A549 (cell line): ENCODE results near the gene PSMF1.

Source experiments
- CBX8 ChIP-seq: fragments of 200-600 bp; sonication (generic); IDR thresholded peaks from 2 replicates; pipeline ENCODE4 v1.6.1; 2016
- CEBPB ChIP-seq, 2 experiments: fragments of >200 bp in 1 of 2; sonication (Bioruptor Twin) in 1 of 2; formaldehyde crosslinking in 1 of 2; IDR thresholded peaks; 2 replicates each; pipeline ENCODE4 v1.6.1; 2012 to 2016
- CTCF ChIP-seq: fragments of >200 bp; sonication (Bioruptor Twin); formaldehyde crosslinking; IDR thresholded peaks from 3 replicates; pipeline ENCODE4 v1.5.1; 2016
- EHF ChIP-seq: fragments of 250-450 bp; sonication (Bioruptor Pico); IDR thresholded peaks from 2 replicates; pipeline ENCODE4 v1.5.0; 2020; ENCODE audit warnings: mild to moderate bottlenecking
- ELK1 ChIP-seq: fragments of 150-350 bp; IDR thresholded peaks from 2 replicates; pipeline ENCODE4 v1.6.1; 2014; ENCODE audit warnings: low read depth, mild to moderate bottlenecking, low read length
- JUNB ChIP-seq: fragments of >200 bp; sonication (Bioruptor Twin); formaldehyde crosslinking; IDR thresholded peaks from 2 replicates; pipeline ENCODE4 v1.6.1; 2016
- MAX ChIP-seq: IDR thresholded peaks from 2 replicates; pipeline ENCODE4 v1.6.1; 2012
- POLR2A ChIP-seq: IDR thresholded peaks from 2 replicates; pipeline ENCODE4 v1.6.1; 2012; ENCODE audit warnings: mild to moderate bottlenecking, low read length
- RCOR1 ChIP-seq: fragments of 150-350 bp; IDR thresholded peaks from 2 replicates; pipeline ENCODE4 v1.6.1; 2014; ENCODE audit warnings: antibody characterized with exemption, low read length, low read depth
- TF ChIP-seq, protein P1 (sequence below): fragments of 200-600 bp; sonication (generic); IDR thresholded peaks from 2 replicates; pipeline ENCODE4 v1.6.1; 2016; ENCODE audit warnings: antibody characterized with exemption, mild to moderate bottlenecking, moderate library complexity

GRCh38 chr20:1204113-1204512 lies 85.7 kb downstream of the PSMF1 start:
- TF ChIP-seq, protein P1, sequence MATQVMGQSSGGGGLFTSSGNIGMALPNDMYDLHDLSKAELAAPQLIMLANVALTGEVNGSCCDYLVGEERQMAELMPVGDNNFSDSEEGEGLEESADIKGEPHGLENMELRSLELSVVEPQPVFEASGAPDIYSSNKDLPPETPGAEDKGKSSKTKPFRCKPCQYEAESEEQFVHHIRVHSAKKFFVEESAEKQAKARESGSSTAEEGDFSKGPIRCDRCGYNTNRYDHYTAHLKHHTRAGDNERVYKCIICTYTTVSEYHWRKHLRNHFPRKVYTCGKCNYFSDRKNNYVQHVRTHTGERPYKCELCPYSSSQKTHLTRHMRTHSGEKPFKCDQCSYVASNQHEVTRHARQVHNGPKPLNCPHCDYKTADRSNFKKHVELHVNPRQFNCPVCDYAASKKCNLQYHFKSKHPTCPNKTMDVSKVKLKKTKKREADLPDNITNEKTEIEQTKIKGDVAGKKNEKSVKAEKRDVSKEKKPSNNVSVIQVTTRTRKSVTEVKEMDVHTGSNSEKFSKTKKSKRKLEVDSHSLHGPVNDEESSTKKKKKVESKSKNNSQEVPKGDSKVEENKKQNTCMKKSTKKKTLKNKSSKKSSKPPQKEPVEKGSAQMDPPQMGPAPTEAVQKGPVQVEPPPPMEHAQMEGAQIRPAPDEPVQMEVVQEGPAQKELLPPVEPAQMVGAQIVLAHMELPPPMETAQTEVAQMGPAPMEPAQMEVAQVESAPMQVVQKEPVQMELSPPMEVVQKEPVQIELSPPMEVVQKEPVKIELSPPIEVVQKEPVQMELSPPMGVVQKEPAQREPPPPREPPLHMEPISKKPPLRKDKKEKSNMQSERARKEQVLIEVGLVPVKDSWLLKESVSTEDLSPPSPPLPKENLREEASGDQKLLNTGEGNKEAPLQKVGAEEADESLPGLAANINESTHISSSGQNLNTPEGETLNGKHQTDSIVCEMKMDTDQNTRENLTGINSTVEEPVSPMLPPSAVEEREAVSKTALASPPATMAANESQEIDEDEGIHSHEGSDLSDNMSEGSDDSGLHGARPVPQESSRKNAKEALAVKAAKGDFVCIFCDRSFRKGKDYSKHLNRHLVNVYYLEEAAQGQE: no peak
- TF ChIP-seq CBX8: no peak
- no peak for TF ChIP-seq POLR2A
- no peak for TF ChIP-seq ELK1
- no peak for TF ChIP-seq EHF
- no peak for TF ChIP-seq CEBPB (IDR thresholded peaks at IDR 0.05)
- TF ChIP-seq CTCF: no peak
- TF ChIP-seq JUNB: no peak
- no peak for TF ChIP-seq MAX
- TF ChIP-seq RCOR1: no peak
